Common myeloid progenitor, CD34-positive (primary cell): ENCODE results near the gene ARMH3.
"Not testable (repeated sequence)": the region's sequence is repeated elsewhere in the genome, so short reads cannot be mapped to it uniquely, and the experiment has no call there.

Experiments
- CTCF ChIA-PET: fragments of 350-600 bp; sonication (Branson Sonifier 250); formaldehyde crosslinking; loops from one replicate; lab custom pipeline; 2021; ENCODE audit warnings: antibody characterized with exemption; lab: Charles Lee
- POLR2A ChIA-PET: fragments of 350-600 bp; sonication (Branson Sonifier 250); formaldehyde crosslinking; loops from one replicate; lab custom pipeline; 2021; ENCODE audit warnings: antibody characterized with exemption; lab: Charles Lee
- DNase-seq, 3 donors: peaks; one replicate each; pipeline versions ENCODE4 v3.0.0 to v3.0.0-alpha.2; 2013
- H3K27ac ChIP-seq, 2 experiments: 1 replicate in 1 of 2; 2 replicates in 1 of 2; pipeline ENCODE4 v1.7.0; 2013; ENCODE audit warnings: inconsistent platforms in 2 of 2, low read length in 2 of 2, mild to moderate bottlenecking in 2 of 2, low read depth in 1 of 2, moderate library complexity in 1 of 2; ENCODE audit not compliant: severe bottlenecking in 2 of 2, insufficient read depth in 1 of 2, poor library complexity in 1 of 2
- H3K27me3 ChIP-seq, 5 experiments: replicated peaks in 2 of 5; 1 replicate in 3 of 5; 2 replicates in 2 of 5; pipeline versions ENCODE4 v1.6.1 to v1.7.0; 2013; ENCODE audit warnings: low read length in 4 of 5, mild to moderate bottlenecking in 2 of 5, moderate library complexity in 2 of 5, inconsistent platforms in 1 of 5; ENCODE audit not compliant: insufficient read depth in 5 of 5, control insufficient read depth in 4 of 5
- H3K36me3 ChIP-seq, 4 experiments: 1 replicate in 2 of 4; 2 replicates in 2 of 4; pipeline versions ENCODE4 v1.6.1 to v1.7.0; 2013; ENCODE audit warnings: low read length in 3 of 4, control low read depth in 1 of 4, mild to moderate bottlenecking in 1 of 4; ENCODE audit not compliant: control insufficient read depth in 4 of 4, insufficient read depth in 4 of 4
- H3K4me1 ChIP-seq, 4 experiments: 1 replicate in 3 of 4; 2 replicates in 1 of 4; pipeline versions ENCODE4 v1.6.1 to v1.7.1; 2013; ENCODE audit warnings: low read length in 3 of 4, mild to moderate bottlenecking in 3 of 4, control low read depth in 1 of 4, inconsistent platforms in 1 of 4, moderate library complexity in 1 of 4; ENCODE audit not compliant: control insufficient read depth in 4 of 4, insufficient read depth in 4 of 4; ENCODE audit errors: control extremely low read depth in 1 of 4
- H3K4me3 ChIP-seq, 7 experiments: 1 replicate in 4 of 7; 2 replicates in 3 of 7; pipeline versions ENCODE4 v1.5.1 to v1.7.0; 2013; ENCODE audit warnings: mild to moderate bottlenecking in 7 of 7, low read length in 6 of 7, moderate library complexity in 6 of 7, inconsistent platforms in 2 of 7, low read depth in 2 of 7, control low read depth in 1 of 7; ENCODE audit not compliant: insufficient read depth in 4 of 7, control insufficient read depth in 1 of 7; ENCODE audit errors: extremely low read depth in 1 of 7
- H3K9me3 ChIP-seq, 5 experiments: 1 replicate in 4 of 5; 2 replicates in 1 of 5; pipeline versions ENCODE4 v1.6.1 to v1.7.1; 2013; ENCODE audit warnings: low read length in 4 of 5, mild to moderate bottlenecking in 2 of 5, inconsistent platforms in 1 of 5, low read depth in 1 of 5, moderate library complexity in 1 of 5; ENCODE audit not compliant: control insufficient read depth in 4 of 5, insufficient read depth in 2 of 5; ENCODE audit errors: control extremely low read depth in 1 of 5
- WGBS: methylation state at CpG from one replicate; pipeline ENCODE4 v1.1.5; 2013; ENCODE audit not compliant: insufficient coverage; 5-methylcytosine and 5-hydroxymethylcytosine counted together

The ARMH3 gene

GRCh38 chr10:102020938-102021337 is 35.0 kb downstream of the ARMH3 start:
- Histone ChIP-seq H3K36me3 (peaks cover 17 to 44% (median 33%) of the 10 kb centered on the region in 4 experiments), H3K27me3 (no peaks in the 10 kb centered on the region), H3K4me1 (peaks cover 0 to 10% (median 4%) of the 10 kb centered on the region in 4 experiments), H3K4me3 (no peak overlapping the region), H3K27ac (no peak overlapping the region), H3K9me3 (no peaks in the 10 kb centered on the region)
- DNase-seq, result no peak
- CTCF ChIA-PET, result interaction anchor here (0.6 to 3.3 kb wide), 2 partner anchors 11 to 1771 kb away, joined by 4 to 22 read pairs; no protein-coding TSS in a partner anchor
- WGBS, result 100% methylated on average over 1 of the region's 2 CpGs
- POLR2A ChIA-PET, result no interaction called here

DNA sequence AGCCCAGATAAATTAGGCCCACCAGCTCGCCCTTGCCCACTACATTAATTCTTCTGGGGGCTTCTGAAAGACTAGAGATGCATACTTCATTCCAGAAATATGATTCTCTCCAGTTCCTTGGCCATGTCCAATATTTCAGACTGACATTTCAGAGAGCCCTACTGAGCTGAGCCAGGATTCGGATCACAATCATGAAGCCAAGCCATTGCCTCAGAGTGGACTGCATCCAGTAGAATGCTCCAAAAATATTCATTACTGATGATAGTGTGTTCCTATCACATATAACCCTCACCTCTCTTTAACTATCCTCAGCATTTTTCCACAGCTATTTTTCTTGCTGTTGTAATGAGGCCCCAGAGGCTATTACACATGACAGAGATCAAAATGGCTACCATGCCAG is 38.7 kb downstream of the ARMH3 start:
- Histone ChIP-seq H3K4me1 (no peaks in the 10 kb centered on the region), H3K27ac (no peak overlapping the region), H3K9me3 (no peaks in the 10 kb centered on the region), H3K36me3 (peaks cover 16 to 43% (median 29%) of the 10 kb centered on the region in 4 experiments), H3K4me3 (no peak overlapping the region), H3K27me3 (no peaks in the 10 kb centered on the region)
- ChIA-PET POLR2A (interaction anchor here (0.6 kb wide), 1 partner anchor 13 kb away, joined by 3 read pairs; no protein-coding TSS in a partner anchor), CTCF (interaction anchor here (0.8 to 1.5 kb wide), 4 partner anchors 53 to 176 kb away, joined by 3 to 4 read pairs (median 3); no protein-coding TSS in a partner anchor)
- DNase-seq, result no peak
- 100% methylated on average over 1 of the region's 2 CpGs for WGBS

DNA sequence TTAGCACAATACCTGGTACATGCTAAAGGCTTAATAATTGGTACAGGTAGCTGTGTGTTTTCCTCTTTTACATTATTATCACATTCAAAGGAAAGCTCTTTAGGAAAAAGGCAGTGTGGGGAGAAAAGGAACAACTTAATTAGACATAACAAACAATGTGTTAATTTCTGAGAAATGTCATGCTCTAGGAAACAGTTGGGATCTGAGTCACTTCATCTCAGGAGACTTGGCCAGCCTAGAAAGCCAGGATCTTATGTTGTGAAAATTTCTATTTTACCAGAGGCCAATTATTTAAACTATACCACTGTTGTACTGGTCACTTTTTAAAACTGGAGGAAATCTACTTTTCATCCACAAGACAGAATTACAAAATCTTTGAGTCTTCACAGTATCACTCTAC is 39.6 kb downstream of the ARMH3 start:
- CTCF ChIA-PET, result interaction anchor here (0.8 to 1.4 kb wide), 2 partner anchors 54 to 180 kb away, joined by 3 to 4 read pairs; no protein-coding TSS in a partner anchor
- no peak overlapping the region for H3K27ac ChIP-seq
- H3K4me3 ChIP-seq, result no peak overlapping the region
- H3K4me1 ChIP-seq, result no peaks in the 10 kb centered on the region
- H3K36me3 ChIP-seq, result peaks cover 16 to 49% (median 26%) of the 10 kb centered on the region in 4 experiments
- POLR2A ChIA-PET, result no interaction called here
- no peaks in the 10 kb centered on the region for H3K9me3 ChIP-seq
- no peaks in the 10 kb centered on the region for H3K27me3 ChIP-seq
- no peak for DNase-seq

GRCh38 chr10:102010961-102011360 is 45.0 kb downstream of the ARMH3 start:
- DNase-seq, result peak in 2 of 3 donors; percentile 32 to 46
- ChIA-PET CTCF (interaction anchor here (0.6 to 5.7 kb wide), 18 partner anchors 9 to 214 kb away, joined by 3 to 89 read pairs (median 6); no protein-coding TSS in a partner anchor), POLR2A (no interaction called here)
- Histone ChIP-seq H3K27ac (no peak overlapping the region), H3K4me1 (peaks cover 0 to 9% (median 5%) of the 10 kb centered on the region in 4 experiments), H3K27me3 (no peaks in the 10 kb centered on the region), H3K4me3 (no peak overlapping the region), H3K9me3 (no peaks in the 10 kb centered on the region), H3K36me3 (peaks cover 11 to 38% (median 28%) of the 10 kb centered on the region in 4 experiments)
- WGBS, result 56% methylated on average over 2 of the region's 4 CpGs

- ChIA-PET POLR2A (no interaction called here), CTCF (interaction anchor here (0.6 to 5.7 kb wide), 34 partner anchors 8 to 405 kb away, joined by 3 to 89 read pairs (median 4); partner anchors contain the start of gene OGA)
- WGBS, result 92% methylated on average over 1 of the region's 1 CpG
- DNase-seq, result peak; percentile 64 to 85 (median 81)
- Histone ChIP-seq H3K4me1 (peaks cover 0 to 9% (median 5%) of the 10 kb centered on the region in 4 experiments), H3K36me3 (peaks cover 12 to 44% (median 28%) of the 10 kb centered on the region in 4 experiments), H3K4me3 (no peak overlapping the region), H3K27ac (no peak overlapping the region), H3K27me3 (no peaks in the 10 kb centered on the region), H3K9me3 (no peaks in the 10 kb centered on the region)
These were observed 46.1 kb downstream of the ARMH3 start for GRCh38 chr10:102009801-102010425.

- Histone ChIP-seq H3K9me3 (no peaks in the 10 kb centered on the region), H3K27ac (no peak overlapping the region), H3K36me3 (peaks cover 8 to 38% (median 27%) of the 10 kb centered on the region in 4 experiments), H3K4me3 (no peak overlapping the region), H3K27me3 (no peaks in the 10 kb centered on the region), H3K4me1 (peaks cover 0 to 9% (median 5%) of the 10 kb centered on the region in 4 experiments)
- ChIA-PET CTCF (interaction anchor here (0.6 to 5.7 kb wide), 6 partner anchors 9 to 170 kb away, joined by 3 to 89 read pairs (median 16); no protein-coding TSS in a partner anchor), POLR2A (interaction anchor here (0.7 kb wide), 1 partner anchor 21 kb away, joined by 3 read pairs; no protein-coding TSS in a partner anchor)
- WGBS, result no CpG with 5 or more reads among the region's 3 CpGs
- peak in 2 of 3 donors; percentile 33 to 46 for DNase-seq
These were observed 48.2 kb downstream of the ARMH3 start for GRCh38 chr10:102007796-102008195.

DNA sequence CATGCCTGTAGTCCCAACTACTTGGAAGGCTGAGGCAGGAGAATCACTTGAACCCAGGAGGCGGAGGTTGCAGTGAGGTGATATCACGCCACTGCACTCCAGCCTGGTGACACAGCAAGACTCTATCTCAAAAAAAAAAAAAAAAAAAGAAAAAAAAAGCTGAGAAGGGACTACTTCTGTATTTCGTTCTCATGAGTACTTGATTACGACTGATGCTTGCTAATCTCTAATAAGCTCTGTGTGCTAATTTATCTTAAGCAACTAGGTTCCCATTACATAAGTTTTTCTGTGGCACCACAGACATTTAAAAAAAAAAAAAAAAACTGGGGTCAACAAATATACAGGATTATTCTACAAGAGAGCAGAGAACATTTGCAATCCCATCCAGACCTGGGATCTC is 48.9 kb downstream of the ARMH3 start:
- WGBS, result no CpG with 5 or more reads among the region's 4 CpGs
- peak in 1 of 3 donors; percentile 2 for DNase-seq
- not testable (repeated sequence) for H3K4me1 ChIP-seq, H3K27ac ChIP-seq, H3K4me3 ChIP-seq, H3K27me3 ChIP-seq, H3K9me3 ChIP-seq
- ChIA-PET POLR2A (interaction anchor here (0.7 to 1.1 kb wide), 2 partner anchors 10 to 21 kb away, joined by 3 to 4 read pairs; no protein-coding TSS in a partner anchor), CTCF (interaction anchor here (0.6 to 5.7 kb wide), 4 partner anchors 70 to 169 kb away, joined by 3 to 89 read pairs (median 26); no protein-coding TSS in a partner anchor)
- H3K36me3 ChIP-seq, result peaks cover 7 to 43% (median 29%) of the 10 kb centered on the region in 4 experiments
